H1 (cell line): ENCODE results near the gene ERN2. TPM values are rescaled to one million over a fixed set of nuclear protein-coding genes. Genes with fewer than 3 reads are reported as not detected.

Experiments used
- CTCF ChIA-PET: fragments of 300-600 bp; sonication (Branson Sonifier 250); formaldehyde crosslinking; loops from one replicate; lab custom pipeline; 2021; ENCODE audit not compliant: partially characterized antibody; lab: Charles Lee
- POLR2A ChIA-PET: fragments of 300-600 bp; sonication (Branson Sonifier 250); formaldehyde crosslinking; loops from one replicate; lab custom pipeline; 2021; ENCODE audit warnings: inconsistent platforms; ENCODE audit not compliant: partially characterized antibody; lab: Charles Lee
- DNase-seq, 2 experiments: peaks; one replicate each; pipeline versions ENCODE4 v3.0.0 to v3.0.0-alpha.2; 2010 to 2022; ENCODE audit warnings: low spot score in 2 of 2, low read depth in 1 of 2, mixed read lengths in 1 of 2
- FAIRE-seq: peaks from 2 replicates; lab custom pipeline; 2011; peaks lifted over from hg19 to GRCh38; lab: Jason Lieb, UNC
- H2AFZ ChIP-seq: 2 replicates; pipeline ENCODE4 v1.8.1; 2012; ENCODE audit warnings: low read length, inconsistent platforms
- H2AK5ac ChIP-seq: 2 replicates; pipeline ENCODE4 v1.6.1; 2013; ENCODE audit warnings: low read depth, low read length
- H2BK120ac ChIP-seq: replicated peaks from 2 replicates; pipeline ENCODE3; 2013; ENCODE audit warnings: low read depth, low read length, inconsistent platforms
- H2BK12ac ChIP-seq: 2 replicates; pipeline ENCODE4 v1.6.1; 2013; ENCODE audit warnings: low read depth, low read length
- H2BK15ac ChIP-seq: 2 replicates; pipeline ENCODE4 v1.6.1; 2013; ENCODE audit warnings: low read length
- H2BK20ac ChIP-seq: 2 replicates; pipeline ENCODE4 v1.6.1; 2013; ENCODE audit warnings: low read length
- H2BK5ac ChIP-seq: 2 replicates; pipeline ENCODE4 v1.6.1; 2013; ENCODE audit warnings: low read depth, low read length
- H3K14ac ChIP-seq: 2 replicates; pipeline ENCODE4 v1.6.1; 2013; ENCODE audit warnings: inconsistent platforms; ENCODE audit not compliant: insufficient read length
- H3K18ac ChIP-seq: 2 replicates; pipeline ENCODE4 v1.6.1; 2013; ENCODE audit warnings: low read length; ENCODE audit errors: extremely low read depth
- H3K23ac ChIP-seq: 2 replicates; pipeline ENCODE4 v1.6.1; 2013; ENCODE audit warnings: inconsistent platforms; ENCODE audit not compliant: insufficient read length
- H3K23me2 ChIP-seq: 2 replicates; pipeline ENCODE4 v1.6.1; 2013; ENCODE audit warnings: low read depth, low read length
- H3K27ac ChIP-seq: 2 replicates; pipeline ENCODE4 v1.6.1; 2011; ENCODE audit warnings: low read depth, low read length, inconsistent platforms
- H3K27me3 ChIP-seq, 4 experiments: replicated peaks in 1 of 4; 1 replicate in 1 of 4; 2 replicates in 3 of 4; pipeline versions ENCODE4 v1.6.1 to v1.8.1; 2011 to 2013; ENCODE audit warnings: low read length in 3 of 4, mild to moderate bottlenecking in 3 of 4, inconsistent platforms in 2 of 4, mixed read lengths in 2 of 4, moderate library complexity in 1 of 4; ENCODE audit not compliant: control insufficient read depth in 3 of 4, insufficient read depth in 3 of 4; ENCODE audit errors: extremely low read depth in 1 of 4
- H3K36me3 ChIP-seq, 4 experiments: 2 replicates each; pipeline versions ENCODE4 v1.6.1 to v1.8.1; 2011 to 2013; ENCODE audit warnings: mild to moderate bottlenecking in 4 of 4, low read length in 3 of 4, moderate library complexity in 2 of 4, control low read depth in 1 of 4, inconsistent platforms in 1 of 4; ENCODE audit not compliant: insufficient read depth in 4 of 4, control insufficient read depth in 2 of 4
- H3K4ac ChIP-seq: replicated peaks from 2 replicates; pipeline ENCODE3; 2013; ENCODE audit warnings: low read length, low read depth, mixed read lengths, inconsistent platforms; ENCODE audit not compliant: insufficient read length
- H3K4me1 ChIP-seq, 4 experiments: replicated peaks in 1 of 4; 1 replicate in 1 of 4; 2 replicates in 3 of 4; pipeline versions ENCODE4 v1.6.1 to v1.8.1; 2011 to 2013; ENCODE audit warnings: low read length in 3 of 4, inconsistent platforms in 2 of 4, mixed read lengths in 1 of 4; ENCODE audit not compliant: insufficient read depth in 4 of 4, control insufficient read depth in 3 of 4
- H3K4me2 ChIP-seq, 2 experiments: 2 replicates each; pipeline versions ENCODE4 v1.6.1 to v1.8.1; 2011 to 2013; ENCODE audit warnings: low read depth in 2 of 2, low read length in 2 of 2, control low read depth in 1 of 2, inconsistent platforms in 1 of 2, mild to moderate bottlenecking in 1 of 2; ENCODE audit not compliant: insufficient read depth in 1 of 2
- H3K4me3 ChIP-seq, 4 experiments: fragments of 200-600, 300-600 bp in 1 of 4; sonication (generic), shearing (Covaris generic), sonication (Bioruptor Twin) in 1 of 4; 2 replicates each; pipeline versions ENCODE4 v1.5.1 to v1.8.1; 2011 to 2016; ENCODE audit warnings: low read length in 4 of 4, low read depth in 3 of 4, control low read depth in 2 of 4, inconsistent platforms in 2 of 4, mild to moderate bottlenecking in 2 of 4, mixed read lengths in 1 of 4, moderate library complexity in 1 of 4; ENCODE audit not compliant: insufficient read depth in 2 of 4; ENCODE audit errors: extremely low read depth in 1 of 4
- H3K56ac ChIP-seq: replicated peaks from 2 replicates; pipeline ENCODE3; 2013; ENCODE audit warnings: low read depth, mild to moderate bottlenecking, mixed read lengths, low read length, inconsistent platforms; ENCODE audit not compliant: insufficient read length
- H3K79me1 ChIP-seq: 2 replicates; pipeline ENCODE4 v1.6.1; 2013; ENCODE audit warnings: low read depth, low read length, control low read depth
- H3K79me2 ChIP-seq, 2 experiments: 2 replicates each; pipeline versions ENCODE4 v1.6.1 to v1.8.1; 2012 to 2013; ENCODE audit warnings: low read length in 2 of 2, mild to moderate bottlenecking in 2 of 2, inconsistent platforms in 1 of 2; ENCODE audit not compliant: insufficient read depth in 2 of 2, control insufficient read depth in 1 of 2
- H3K9ac ChIP-seq, 4 experiments: replicated peaks in 1 of 4; 1 replicate in 1 of 4; 2 replicates in 3 of 4; pipeline versions ENCODE4 v1.6.1 to v1.8.1; 2011 to 2013; ENCODE audit warnings: low read depth in 3 of 4, low read length in 3 of 4, control low read depth in 2 of 4, mild to moderate bottlenecking in 2 of 4, moderate library complexity in 2 of 4, inconsistent platforms in 1 of 4; ENCODE audit errors: extremely low read depth in 1 of 4
- H3K9me3 ChIP-seq, 2 experiments: 2 replicates each; pipeline versions ENCODE4 v1.6.1 to v1.8.1; 2012 to 2013; ENCODE audit warnings: mild to moderate bottlenecking in 2 of 2, moderate library complexity in 2 of 2, control low read depth in 1 of 2, inconsistent platforms in 1 of 2, low read depth in 1 of 2, low read length in 1 of 2, mixed read lengths in 1 of 2; ENCODE audit not compliant: insufficient read depth in 2 of 2
- H4K20me1 ChIP-seq, 2 experiments: replicated peaks in 1 of 2; 2 replicates each; pipeline versions ENCODE3 to v1.8.1; 2011 to 2013; ENCODE audit warnings: inconsistent platforms in 2 of 2, low read length in 2 of 2, mild to moderate bottlenecking in 1 of 2; ENCODE audit not compliant: insufficient read depth in 2 of 2, control insufficient read depth in 1 of 2
- H4K5ac ChIP-seq: 2 replicates; pipeline ENCODE4 v1.6.1; 2013; ENCODE audit warnings: low read length, low read depth, mixed read lengths, inconsistent platforms; ENCODE audit not compliant: insufficient read length
- H4K8ac ChIP-seq: 2 replicates; pipeline ENCODE4 v1.8.0; 2013; ENCODE audit warnings: mild to moderate bottlenecking, moderate library complexity, low read length, inconsistent platforms; ENCODE audit not compliant: insufficient read depth; ENCODE audit errors: extremely low read depth
- H4K91ac ChIP-seq: replicated peaks from 2 replicates; pipeline ENCODE3; 2013; ENCODE audit warnings: low read length, mixed read lengths, inconsistent platforms; ENCODE audit not compliant: insufficient read length
- ASH2L ChIP-seq: fragments of 200-600, 300-600 bp; sonication (generic); IDR thresholded peaks from one replicate; pipeline ENCODE4 v1.7.1; 2017; ENCODE audit warnings: low read length
- CEBPB ChIP-seq: IDR thresholded peaks from 2 replicates; pipeline ENCODE4 v1.6.1; 2012; ENCODE audit warnings: low read depth, low read length
- EP300 ChIP-seq, 2 experiments: IDR thresholded peaks; 1 replicate in 1 of 2; 2 replicates in 1 of 2; pipeline ENCODE4 v1.6.1; 2011 to 2012; ENCODE audit warnings: low read depth in 2 of 2, low read length in 2 of 2, mild to moderate bottlenecking in 2 of 2, borderline replicate concordance in 1 of 2, inconsistent platforms in 1 of 2, moderate library complexity in 1 of 2
- FOSL1 ChIP-seq: IDR thresholded peaks from 2 replicates; pipeline ENCODE4 v1.6.1; 2011; ENCODE audit warnings: mild to moderate bottlenecking, low read depth, low read length, moderate library complexity; ENCODE audit not compliant: insufficient read depth
- GABPA ChIP-seq: IDR thresholded peaks from 2 replicates; pipeline ENCODE4 v1.6.1; 2011; ENCODE audit warnings: mild to moderate bottlenecking, low read length, moderate library complexity, borderline replicate concordance; ENCODE audit not compliant: insufficient read depth
- PHF8 ChIP-seq: fragments of 200-600 bp; sonication (generic); conservative IDR thresholded peaks from 2 replicates; pipeline ENCODE4 v1.7.1; 2012; ENCODE audit warnings: low read depth, mild to moderate bottlenecking, inconsistent platforms, low read length, moderate library complexity
- POLR2AphosphoS5 ChIP-seq: IDR thresholded peaks from 2 replicates; pipeline ENCODE4 v1.6.1; 2011; ENCODE audit warnings: low read depth, low read length
- SIN3A ChIP-seq, 2 experiments: IDR thresholded peaks in 1 of 2; conservative IDR thresholded peaks in 1 of 2; 2 replicates each; pipeline ENCODE4 v1.6.1; 2011 to 2012; ENCODE audit warnings: low read length in 2 of 2, improper control_type of control experiment in 1 of 2, low read depth in 1 of 2, mild to moderate bottlenecking in 1 of 2
- SP2 ChIP-seq: IDR thresholded peaks from 2 replicates; pipeline ENCODE4 v1.6.1; 2012; ENCODE audit warnings: mild to moderate bottlenecking, low read length, inconsistent platforms
- SUZ12 ChIP-seq: fragments of 200-600 bp; sonication (generic); IDR thresholded peaks from 2 replicates; pipeline ENCODE4 v1.6.1; 2012; ENCODE audit warnings: mild to moderate bottlenecking, inconsistent platforms, low read length, moderate library complexity, mixed read lengths
- YY1 ChIP-seq: IDR thresholded peaks from 2 replicates; pipeline ENCODE4 v1.6.1; 2011; ENCODE audit warnings: low read depth, mild to moderate bottlenecking, low read length
- WGBS, 2 experiments: shearing (Covaris generic) in 1 of 2; methylation state at CpG; one replicate each; pipeline versions ENCODE4 v1.1.6 to v1.1.7; 2013 to 2015; ENCODE audit warnings: low lambda C conversion rate in 2 of 2, mixed read lengths in 2 of 2, inconsistent platforms in 1 of 2, low coverage in 1 of 2, missing lambda C conversion rate in 1 of 2; ENCODE audit not compliant: insufficient replicate concordance in 2 of 2, insufficient coverage in 1 of 2, insufficient read length in 1 of 2; ENCODE audit errors: extremely low coverage in 1 of 2, missing lambda C conversion rate in 1 of 2; 5-methylcytosine and 5-hydroxymethylcytosine counted together
- polyA plus RNA-seq, 7 experiments: library from polyadenylated mRNA; depleted of rRNA in 3 of 7; stranded (reverse) in 5 of 7; unstranded in 2 of 7; fragments of >200 nt in 5 of 7; fragments of 200-250 nt in 2 of 7; gene quantifications; 1 replicate in 5 of 7; 2 replicates in 1 of 7; 4 replicates in 1 of 7; pipeline versions ENCODE4 v1.2.1 to v1.2.3, GENCODE V29; 2011 to 2013; ENCODE audit warnings: missing spikeins in 2 of 7, mixed read lengths in 2 of 7
- total RNA-seq: library from RNA; stranded (reverse); fragmentation: NEBNext Ultra II Directional; extraction: Animal tissue kit (Norgen Biotek cat#: 25700); gene quantifications from 2 replicates; pipeline ENCODE4 v1.2.1, GENCODE V29; 2021

ERN2 gene
- total and polyA plus RNA-seq, 2 of the 8 experiments (the other 6 are each of a cell fraction or from before 2014, with no cell fraction given), result 2.4 to 4.4 TPM

DNA sequence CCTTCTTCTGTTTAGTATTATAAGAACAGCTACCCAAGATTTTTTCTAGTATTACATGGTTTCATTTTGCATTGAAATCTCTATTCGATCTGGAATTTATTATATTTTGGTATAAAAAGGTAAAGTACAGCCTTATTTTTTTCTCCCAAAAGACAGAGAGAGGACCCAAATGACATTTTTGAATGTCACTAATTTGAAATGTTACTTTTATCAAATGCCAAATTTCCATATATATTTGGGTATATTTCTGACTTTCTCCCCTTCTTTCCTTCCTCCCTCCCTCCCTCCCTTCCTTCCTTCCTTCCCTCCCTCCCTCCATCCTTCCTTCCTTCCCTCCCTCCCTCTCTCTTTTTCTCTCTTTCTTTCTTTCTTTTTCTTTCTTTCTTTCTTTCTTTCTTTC, 35.6 kb upstream of the ERN2 start:
- H3K4me3 ChIP-seq, result no peak overlapping the region
- H3K4ac ChIP-seq, result no peak overlapping the region
- POLR2A ChIA-PET, result no interaction called here
- H3K9ac ChIP-seq, result no peak overlapping the region
- H3K23me2 ChIP-seq, result no peaks in the 10 kb centered on the region
- H2BK120ac ChIP-seq, result no peak overlapping the region
- H3K9me3 ChIP-seq, result no peaks in the 10 kb centered on the region
- no peak for DNase-seq
- H3K23ac ChIP-seq, result no peak overlapping the region
- H4K20me1 ChIP-seq, result no peaks in the 10 kb centered on the region
- H2BK15ac ChIP-seq, result no peak overlapping the region
- no peak for FAIRE-seq
- CTCF ChIA-PET, result interaction anchor here (0.6 kb wide), 1 partner anchor 509 kb away, joined by 3 read pairs; no protein-coding TSS in a partner anchor
- no peak overlapping the region for H3K56ac ChIP-seq
- no peak overlapping the region for H4K8ac ChIP-seq
- 89% methylated on average over 1 of the region's 1 CpG; no CpG with 5 or more reads in 1 of the 2 experiments for WGBS, 2 experiments
- no peaks in the 10 kb centered on the region for H3K79me1 ChIP-seq
- no peak overlapping the region for H3K18ac ChIP-seq
- H4K91ac ChIP-seq, result no peak overlapping the region
- no peak overlapping the region for H3K14ac ChIP-seq
- no peak overlapping the region for H2BK12ac ChIP-seq
- H2AK5ac ChIP-seq, result no peak overlapping the region
- no peak overlapping the region for H3K4me2 ChIP-seq
- H3K27ac ChIP-seq, result no peak overlapping the region
- H3K4me1 ChIP-seq, result no peaks in the 10 kb centered on the region
- H3K27me3 ChIP-seq, result no peaks in the 10 kb centered on the region
- no peak overlapping the region for H2BK20ac ChIP-seq
- H3K36me3 ChIP-seq, result no peaks in the 10 kb centered on the region
- no peak overlapping the region for H2BK5ac ChIP-seq
- H3K79me2 ChIP-seq, result no peaks in the 10 kb centered on the region
- H4K5ac ChIP-seq, result no peak overlapping the region
- no peak overlapping the region for H2AFZ ChIP-seq
- TF ChIP-seq EP300 (IDR thresholded peaks at IDR 0.05; ENCODE audit: borderline replicate concordance in 1 of 2, low read depth in 2 of 2, low read length in 2 of 2), result no peak
- no peak for TF ChIP-seq POLR2AphosphoS5
- no peak for TF ChIP-seq GABPA
- no peak for TF ChIP-seq SP2
- TF ChIP-seq FOSL1, result no peak
- TF ChIP-seq CEBPB, result no peak
- no peak for TF ChIP-seq YY1
- no peak for TF ChIP-seq SIN3A (conservative IDR thresholded peaks at IDR 0.05 in 1 of 2, IDR thresholded peaks at IDR 0.05 in 1 of 2; ENCODE audit: low read depth in 1 of 2, low read length in 2 of 2)
- TF ChIP-seq PHF8, result no peak
- TF ChIP-seq SUZ12, result no peak
- no peak for TF ChIP-seq ASH2L
